ENCODE results near the gene APOBEC2. TPM values are rescaled to one million over a fixed set of nuclear protein-coding genes. Genes with fewer than 3 reads are reported as not detected.

Gene APOBEC2
- total and polyA plus RNA-seq, 2 of the 13 experiments (the other 11 are each of a cell fraction or from before 2014, with no cell fraction given): 0.09 TPM; not detected in 1

GRCh38 chr6:41073203-41073967 lies 20.4 kb downstream of the APOBEC2 start (continued):
- TF ChIP-seq, protein P1, sequence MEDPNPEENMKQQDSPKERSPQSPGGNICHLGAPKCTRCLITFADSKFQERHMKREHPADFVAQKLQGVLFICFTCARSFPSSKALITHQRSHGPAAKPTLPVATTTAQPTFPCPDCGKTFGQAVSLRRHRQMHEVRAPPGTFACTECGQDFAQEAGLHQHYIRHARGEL (CRISPR knock-in tag; IDR thresholded peaks at IDR 0.05): 0 out of 2 replicates have a peak, but pooled peaks have one; percentile 17
- TF ChIP-seq GLI4 (CRISPR knock-in tag; IDR thresholded peaks at IDR 0.05; ENCODE audit: borderline replicate concordance) (no peak), PRMT3 (CRISPR knock-in tag; IDR thresholded peaks at IDR 0.05; ENCODE audit: borderline replicate concordance, low read depth) (no peak), RORA (CRISPR knock-in tag; IDR thresholded peaks at IDR 0.05) (no peak), ZBTB7A (CRISPR knock-in tag; IDR thresholded peaks at IDR 0.05) (peak; percentile 77), DNMT1 (CRISPR knock-in tag; IDR thresholded peaks at IDR 0.05) (no peak; the same call in 1 of the 2 replicates), STAT6 (CRISPR knock-in tag; IDR thresholded peaks at IDR 0.05; ENCODE audit: borderline replicate concordance) (no peak), ZNF782 (CRISPR knock-in tag; IDR thresholded peaks at IDR 0.05; ENCODE audit: borderline replicate concordance) (peak; percentile 16; the same call in 1 of the 2 replicates), ARID2 (CRISPR knock-in tag; IDR thresholded peaks at IDR 0.05; ENCODE audit: borderline replicate concordance) (0 out of 2 replicates have a peak, but pooled peaks have one; percentile 18), PCBP2 (optimal IDR thresholded peaks at IDR 0.05; ENCODE audit: low read depth, low read length, poor library complexity, severe bottlenecking) (no peak), RBM39 (IDR thresholded peaks at IDR 0.05; ENCODE audit: low read depth, low read length, poor library complexity, severe bottlenecking) (peak; percentile 65), TOPORS (CRISPR knock-in tag; IDR thresholded peaks at IDR 0.05) (peak; percentile 43; the same call in 1 of the 2 replicates), FOXP1 (IDR thresholded peaks at IDR 0.05) (no peak), FOXP1 (CRISPR knock-in tag; IDR thresholded peaks at IDR 0.05) (no peak), ZNF503 (CRISPR knock-in tag; IDR thresholded peaks at IDR 0.05) (peak; percentile 56), ZNF891 (CRISPR knock-in tag; IDR thresholded peaks at IDR 0.05) (no peak; the same call in 1 of the 2 replicates), PLSCR1 (CRISPR knock-in tag; IDR thresholded peaks at IDR 0.05; ENCODE audit: borderline replicate concordance) (no peak), LRRFIP1 (CRISPR knock-in tag; conservative IDR thresholded peaks at IDR 0.05) (no peak; the same call in 1 of the 2 replicates)
- TF ChIP-seq, protein P2, sequence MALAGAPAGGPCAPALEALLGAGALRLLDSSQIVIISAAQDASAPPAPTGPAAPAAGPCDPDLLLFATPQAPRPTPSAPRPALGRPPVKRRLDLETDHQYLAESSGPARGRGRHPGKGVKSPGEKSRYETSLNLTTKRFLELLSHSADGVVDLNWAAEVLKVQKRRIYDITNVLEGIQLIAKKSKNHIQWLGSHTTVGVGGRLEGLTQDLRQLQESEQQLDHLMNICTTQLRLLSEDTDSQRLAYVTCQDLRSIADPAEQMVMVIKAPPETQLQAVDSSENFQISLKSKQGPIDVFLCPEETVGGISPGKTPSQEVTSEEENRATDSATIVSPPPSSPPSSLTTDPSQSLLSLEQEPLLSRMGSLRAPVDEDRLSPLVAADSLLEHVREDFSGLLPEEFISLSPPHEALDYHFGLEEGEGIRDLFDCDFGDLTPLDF (CRISPR knock-in tag; IDR thresholded peaks at IDR 0.05): peak; percentile 59; the same call in 1 of the 2 replicates
